GM23338 (cell line): ENCODE data around the gene MRTFA. TPM values are rescaled to one million over a fixed set of nuclear protein-coding genes. Genes with fewer than 3 reads are reported as not detected.

Experiments used
- ATAC-seq: fragments of 200-7000 bp; cut with Tn5 transposase; 3 replicates; pipeline ENCODE4 v1.9.1; 2020
- DNase-seq: peaks from one replicate; pipeline ENCODE4 v3.0.0-alpha.2; 2015; ENCODE audit warnings: low spot score
- H2AFZ ChIP-seq: fragments of 200-600 bp; sonication (generic); 2 replicates; pipeline ENCODE4 v1.8.0; 2016; ENCODE audit warnings: antibody characterized with exemption, mild to moderate bottlenecking, moderate library complexity
- H3F3A ChIP-seq: fragments of 200-600 bp; sonication (generic); replicated peaks from 2 replicates; pipeline ENCODE4 v1.8.0; 2017; ENCODE audit warnings: antibody characterized with exemption, mixed run types, low read depth
- H3K27ac ChIP-seq: fragments of 200-600 bp; sonication (generic); 2 replicates; pipeline ENCODE4 v1.6.1; 2016; ENCODE audit warnings: low read depth
- H3K27me3 ChIP-seq: fragments of 200-600 bp; sonication (generic); 2 replicates; pipeline ENCODE4 v1.8.0; 2016; ENCODE audit warnings: mild to moderate bottlenecking, mixed run types, moderate library complexity; ENCODE audit not compliant: insufficient read depth
- H3K36me3 ChIP-seq: fragments of 200-600 bp; sonication (generic); 2 replicates; pipeline ENCODE4 v1.8.0; 2016; ENCODE audit warnings: mild to moderate bottlenecking; ENCODE audit not compliant: insufficient read depth
- H3K4me1 ChIP-seq: fragments of 200-600 bp; sonication (generic); 2 replicates; pipeline ENCODE4 v1.8.0; 2016; ENCODE audit warnings: mild to moderate bottlenecking, moderate library complexity; ENCODE audit not compliant: insufficient read depth
- H3K4me2 ChIP-seq: fragments of 200-600 bp; sonication (generic); 2 replicates; pipeline ENCODE4 v1.7.1; 2017; ENCODE audit warnings: mixed run types
- H3K4me3 ChIP-seq: fragments of 200-600 bp; sonication (generic); 2 replicates; pipeline ENCODE4 v1.6.1; 2016; ENCODE audit warnings: mixed run types
- H3K79me2 ChIP-seq: fragments of 200-600 bp; sonication (generic); replicated peaks from 2 replicates; pipeline ENCODE4 v1.8.0; 2017; ENCODE audit warnings: mild to moderate bottlenecking; ENCODE audit not compliant: insufficient read depth
- H3K9me2 ChIP-seq: fragments of 200-600 bp; sonication (generic); 2 replicates; pipeline ENCODE4 v1.8.0; 2017; ENCODE audit not compliant: insufficient read depth
- H4K20me1 ChIP-seq: fragments of 200-600 bp; sonication (generic); replicated peaks from 2 replicates; pipeline ENCODE4 v1.8.0; 2017; ENCODE audit warnings: mild to moderate bottlenecking; ENCODE audit not compliant: insufficient read depth
- H3K27ac Mint-ChIP-seq: 2 replicates; pipeline ENCODE4 v1.8.0; 2020; ENCODE audit warnings: inconsistent platforms, mild to moderate bottlenecking, moderate library complexity, mixed read lengths
- H3K27me3 Mint-ChIP-seq: 3 replicates; pipeline ENCODE4 v1.8.0; 2022; ENCODE audit warnings: low read depth, mild to moderate bottlenecking, moderate library complexity, mixed read lengths, inconsistent platforms; ENCODE audit not compliant: insufficient read depth, poor library complexity
- H3K36me3 Mint-ChIP-seq: 3 replicates; pipeline ENCODE4 v1.8.0; 2021; ENCODE audit warnings: low read depth, mild to moderate bottlenecking, inconsistent platforms, moderate library complexity, mixed read lengths
- H3K4me1 Mint-ChIP-seq: 3 replicates; pipeline ENCODE4 v1.8.0; 2020; ENCODE audit warnings: mild to moderate bottlenecking, inconsistent platforms, mixed read lengths
- H3K4me3 Mint-ChIP-seq: 3 replicates; pipeline ENCODE4 v1.8.0; 2021; ENCODE audit warnings: moderate library complexity, mild to moderate bottlenecking, inconsistent platforms, mixed read lengths
- H3K9me3 Mint-ChIP-seq: 3 replicates; pipeline ENCODE4 v1.8.0; 2020; ENCODE audit warnings: moderate library complexity, mild to moderate bottlenecking, inconsistent platforms, mixed read lengths
- CREB1 ChIP-seq: fragments of 250-450 bp; sonication (Bioruptor Pico); IDR thresholded peaks from 2 replicates; pipeline ENCODE4 v1.5.0; 2020; ENCODE audit warnings: low read depth, mild to moderate bottlenecking, moderate library complexity
- ETS1 ChIP-seq: IDR thresholded peaks from 2 replicates; pipeline ENCODE4 v1.6.1; 2016; ENCODE audit warnings: antibody characterized with exemption
- EZH2phosphoT487 ChIP-seq: fragments of 200-600 bp; sonication (generic); IDR thresholded peaks from one replicate; pipeline ENCODE4 v1.8.1; 2018; ENCODE audit warnings: antibody characterized with exemption; ENCODE audit not compliant: unreplicated experiment
- JUNB ChIP-seq: IDR thresholded peaks from one replicate; pipeline ENCODE4 v1.6.1; 2016; ENCODE audit warnings: antibody characterized with exemption; ENCODE audit not compliant: unreplicated experiment
- NANOG ChIP-seq: IDR thresholded peaks from 2 replicates; pipeline ENCODE4 v1.6.1; 2016; ENCODE audit warnings: antibody characterized with exemption, borderline replicate concordance
- POLR2AphosphoS5 ChIP-seq: IDR thresholded peaks from 2 replicates; pipeline ENCODE4 v1.6.1; 2016; ENCODE audit warnings: antibody characterized with exemption, low read depth
- STAT1 ChIP-seq: IDR thresholded peaks from one replicate; pipeline ENCODE4 v1.6.1; 2016; ENCODE audit warnings: antibody characterized with exemption; ENCODE audit not compliant: unreplicated experiment
- ZNF114 ChIP-seq: fragments of 250-450 bp; sonication (Bioruptor Pico); IDR thresholded peaks from 2 replicates; pipeline ENCODE4 v1.5.0; 2020; ENCODE audit warnings: mild to moderate bottlenecking, moderate library complexity
- ZNF331 ChIP-seq: fragments of 250-450 bp; sonication (Bioruptor Pico); IDR thresholded peaks from 2 replicates; pipeline ENCODE4 v1.5.0; 2020; ENCODE audit warnings: low read depth, mild to moderate bottlenecking, moderate library complexity
- ZNF462 ChIP-seq: fragments of 250-450 bp; sonication (Bioruptor Pico); IDR thresholded peaks from 2 replicates; pipeline ENCODE4 v1.5.0; 2020; ENCODE audit warnings: mild to moderate bottlenecking, moderate library complexity
- polyA plus RNA-seq: library from polyadenylated mRNA; unstranded; fragments of >200 nt; fragmentation: Nextera tagmentation; extraction: Ambion mirVana; gene quantifications from 2 replicates; pipeline ENCODE4 v1.2.1, GENCODE V29; 2016
- total RNA-seq: library from RNA; depleted of rRNA; stranded (reverse); fragments of >200 nt; shearing (Covaris generic); gene quantifications from 2 replicates; pipeline ENCODE4 v1.2.3, GENCODE V29; 2014
- TF ChIP-seq, protein P1 (sequence below), 2 experiments: fragments of 200-600 bp in 1 of 2; sonication (generic) in 1 of 2; conservative IDR thresholded peaks; 2 replicates each; pipeline versions ENCODE4 v1.5.1 to v1.6.1; 2016 to 2017; ENCODE audit warnings: antibody characterized with exemption in 2 of 2, low read depth in 2 of 2, mild to moderate bottlenecking in 2 of 2, moderate library complexity in 1 of 2

MRTFA gene
- total and polyA plus RNA-seq, 2 experiments from 2014 or later, result 18.1 to 92.4 TPM

DNA sequence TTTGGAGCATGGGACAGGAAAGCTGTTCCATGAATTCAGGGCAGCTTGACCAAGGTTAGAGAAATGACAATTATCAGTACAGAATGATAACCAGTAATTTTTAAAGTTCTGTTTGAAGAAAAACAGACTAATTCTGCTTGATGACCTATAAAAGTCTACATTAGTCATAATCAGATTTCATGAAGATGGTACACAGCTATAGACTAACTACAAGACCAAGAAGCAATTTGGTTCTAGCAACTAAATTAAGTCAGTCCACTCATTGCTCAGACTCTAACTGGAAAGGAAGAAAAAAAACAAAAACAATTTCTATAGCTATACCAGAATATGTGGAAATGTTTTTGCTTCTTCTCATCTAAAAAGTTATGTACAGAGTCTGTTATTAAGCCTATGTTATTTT, 24.9 kb downstream of the MRTFA start:
- Histone ChIP-seq H4K20me1 (peaks cover 12% of the 10 kb centered on the region), H3K36me3 (no peaks in the 10 kb centered on the region), H3K4me1 (peaks cover 18% of the 10 kb centered on the region), H3K4me2 (no peak overlapping the region), H3K27ac (no peak overlapping the region), H2AFZ (no peak overlapping the region), H3K79me2 (peaks cover 90% of the 10 kb centered on the region), H3K27me3 (no peaks in the 10 kb centered on the region), H3K9me2 (no peaks in the 10 kb centered on the region), H3F3A (0 out of 2 replicates have a peak, but pooled peaks cover 6% of the 10 kb centered on the region), H3K4me3 (no peak overlapping the region)
- DNase-seq (no peak), ATAC-seq (no peak)
- Mint-ChIP-seq H3K27ac (no peak overlapping the region), H3K36me3 (peaks cover 3% of the 10 kb centered on the region; the same call in 2 of the 3 replicates), H3K4me1 (peaks cover 21% of the 10 kb centered on the region), H3K9me3 (no peaks in the 10 kb centered on the region), H3K4me3 (no peak overlapping the region), H3K27me3 (peaks cover 2% of the 10 kb centered on the region)
- TF ChIP-seq STAT1, result no peak
- TF ChIP-seq, protein P1, sequence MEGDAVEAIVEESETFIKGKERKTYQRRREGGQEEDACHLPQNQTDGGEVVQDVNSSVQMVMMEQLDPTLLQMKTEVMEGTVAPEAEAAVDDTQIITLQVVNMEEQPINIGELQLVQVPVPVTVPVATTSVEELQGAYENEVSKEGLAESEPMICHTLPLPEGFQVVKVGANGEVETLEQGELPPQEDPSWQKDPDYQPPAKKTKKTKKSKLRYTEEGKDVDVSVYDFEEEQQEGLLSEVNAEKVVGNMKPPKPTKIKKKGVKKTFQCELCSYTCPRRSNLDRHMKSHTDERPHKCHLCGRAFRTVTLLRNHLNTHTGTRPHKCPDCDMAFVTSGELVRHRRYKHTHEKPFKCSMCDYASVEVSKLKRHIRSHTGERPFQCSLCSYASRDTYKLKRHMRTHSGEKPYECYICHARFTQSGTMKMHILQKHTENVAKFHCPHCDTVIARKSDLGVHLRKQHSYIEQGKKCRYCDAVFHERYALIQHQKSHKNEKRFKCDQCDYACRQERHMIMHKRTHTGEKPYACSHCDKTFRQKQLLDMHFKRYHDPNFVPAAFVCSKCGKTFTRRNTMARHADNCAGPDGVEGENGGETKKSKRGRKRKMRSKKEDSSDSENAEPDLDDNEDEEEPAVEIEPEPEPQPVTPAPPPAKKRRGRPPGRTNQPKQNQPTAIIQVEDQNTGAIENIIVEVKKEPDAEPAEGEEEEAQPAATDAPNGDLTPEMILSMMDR (conservative IDR thresholded peaks at IDR 0.05; ENCODE audit: low read depth in 2 of 2), result no peak
- no peak for TF ChIP-seq ETS1

DNA sequence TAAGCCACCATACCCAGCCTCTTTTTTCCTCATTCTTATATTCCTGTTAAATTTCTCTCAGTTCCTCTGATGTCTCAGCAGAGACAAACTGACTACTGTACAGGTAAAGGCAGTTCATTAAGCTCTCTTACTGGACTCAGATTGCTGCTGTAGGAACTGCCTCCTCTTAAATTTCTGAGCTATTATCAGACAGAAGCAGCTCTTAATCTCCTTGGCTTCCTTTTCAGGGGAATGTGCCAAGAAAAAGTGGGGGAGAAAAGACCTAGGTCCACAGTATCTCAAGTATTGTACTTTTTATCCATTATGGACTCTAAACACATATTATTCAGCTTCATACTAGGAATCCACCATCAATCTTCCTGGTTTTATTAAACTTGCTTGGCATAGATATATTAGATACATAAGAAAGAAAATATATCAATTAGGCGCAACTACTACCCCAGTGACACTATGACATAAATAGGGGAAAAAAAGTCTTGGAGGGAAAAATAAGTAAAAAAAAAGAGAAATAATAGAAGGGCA, 26.1 kb downstream of the MRTFA start:
- H3K4me2 ChIP-seq, result no peak overlapping the region
- Mint-ChIP-seq H3K27ac (no peak overlapping the region), H3K4me1 (peaks cover 21% of the 10 kb centered on the region), H3K36me3 (no peaks in the 10 kb centered on the region), H3K9me3 (no peaks in the 10 kb centered on the region), H3K27me3 (peaks cover 2% of the 10 kb centered on the region), H3K4me3 (no peak overlapping the region)
- H3K79me2 ChIP-seq, result peaks cover 88% of the 10 kb centered on the region
- no peaks in the 10 kb centered on the region for H3K36me3 ChIP-seq
- peaks cover 15% of the 10 kb centered on the region for H3K4me1 ChIP-seq
- ATAC-seq, result no peak
- no peak overlapping the region for H2AFZ ChIP-seq
- H3K27me3 ChIP-seq, result no peaks in the 10 kb centered on the region
- TF ChIP-seq JUNB (no peak), POLR2AphosphoS5 (no peak), ZNF331 (CRISPR knock-in tag) (no peak), NANOG (no peak), CREB1 (CRISPR knock-in tag) (no peak), ZNF462 (CRISPR knock-in tag) (no peak), EZH2phosphoT487 (no peak), ZNF114 (CRISPR knock-in tag) (no peak)
- TF ChIP-seq, protein P1 (conservative IDR thresholded peaks at IDR 0.05; ENCODE audit: low read depth in 2 of 2), result no peak
- DNase-seq, result no peak
- H3K9me2 ChIP-seq, result no peaks in the 10 kb centered on the region
- no peak overlapping the region for H3K4me3 ChIP-seq
- H3F3A ChIP-seq, result no peaks in the 10 kb centered on the region
- no peak overlapping the region for H3K27ac ChIP-seq
- peaks cover 12% of the 10 kb centered on the region for H4K20me1 ChIP-seq
